B cell (primary cell): ENCODE data around the gene PPP1R2.

ENCODE experiments used
- CTCF ChIP-seq: fragments of 200-600 bp; IDR thresholded peaks from one replicate; pipeline ENCODE4 v1.8.0; 2022; ENCODE audit warnings: antibody characterized with exemption, mild to moderate bottlenecking
- EZH2 ChIP-seq: IDR thresholded peaks from 2 replicates; pipeline ENCODE4 v1.6.1; 2012; ENCODE audit warnings: borderline replicate concordance, low read depth, mild to moderate bottlenecking, moderate library complexity, low read length; ENCODE audit not compliant: insufficient read depth, poor library complexity, severe bottlenecking

GRCh38 chr3:195580744-195581443 is 37.8 kb upstream of the PPP1R2 start:
- TF ChIP-seq CTCF (no peak), EZH2 (no peak)
